Measurements from ENCODE around the gene TMEM63B.
A peak's percentile ranks its signal among the peaks of the same experiment; 100 is the strongest.
"Not testable (repeated sequence)": the region's sequence is repeated elsewhere in the genome, so short reads cannot be mapped to it uniquely, and the experiment has no call there.

The TMEM63B gene

DNA sequence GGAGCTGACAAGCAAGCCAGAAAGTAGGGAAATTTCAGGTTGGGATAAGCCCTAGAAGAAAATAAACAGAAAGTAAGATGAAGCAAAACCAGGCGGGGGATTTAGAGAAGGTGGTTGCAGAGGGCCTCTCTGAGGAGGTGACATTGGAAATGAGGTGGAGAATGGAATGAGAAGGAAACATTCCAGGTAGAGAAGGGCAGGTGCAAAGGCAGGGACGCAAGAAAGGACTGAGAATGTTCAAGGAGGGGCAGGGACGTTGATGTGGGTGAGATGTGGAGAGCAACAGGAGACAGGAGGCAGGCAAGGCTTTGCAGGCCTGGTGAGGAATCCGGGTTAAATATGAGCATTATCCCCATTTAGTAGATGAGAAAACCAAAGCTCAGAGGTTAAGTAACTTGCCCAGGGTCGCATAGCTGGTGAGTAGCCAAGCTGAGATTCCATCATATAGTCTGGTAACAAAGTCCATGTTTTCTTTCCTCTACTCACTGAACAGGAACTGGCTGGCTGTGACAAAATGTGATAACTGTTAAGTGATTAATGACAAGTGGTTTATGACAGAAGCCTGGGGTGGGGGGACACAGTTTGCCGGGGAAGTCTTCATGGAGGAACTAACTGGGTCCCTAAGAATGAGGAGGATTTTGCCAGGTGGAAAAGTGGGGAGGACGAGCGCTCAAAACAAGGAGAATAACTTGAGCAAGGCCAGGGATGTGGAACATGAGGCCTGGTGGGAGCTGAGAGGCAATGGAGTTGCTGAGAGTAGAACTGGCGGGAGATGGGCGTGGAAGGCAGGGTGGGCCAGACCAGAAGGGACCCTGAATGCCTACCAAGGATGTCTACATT, 32.7 kb upstream of the TMEM63B start:
- DNase-seq: no peak

DNA sequence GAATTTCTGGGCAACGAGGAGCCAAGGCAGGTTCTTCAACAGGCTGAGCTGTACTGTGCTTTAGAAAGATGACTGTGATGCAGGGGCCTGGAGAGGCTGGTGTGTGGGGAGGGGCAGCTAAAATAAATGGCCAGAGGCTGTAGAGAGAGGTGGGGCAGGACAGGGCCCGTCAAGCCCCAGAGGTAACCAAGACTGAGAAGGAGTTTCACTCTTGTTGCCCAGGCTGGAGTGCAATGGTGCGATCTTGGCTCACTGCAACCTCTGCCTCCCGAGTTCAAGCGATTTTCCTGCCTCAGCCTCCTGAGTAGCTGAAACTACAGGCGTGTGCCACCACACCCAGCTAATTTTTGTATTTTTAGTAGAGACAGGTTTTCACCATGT, 32.1 kb upstream of the TMEM63B start:
- not testable (repeated sequence) for DNase-seq

- DNase-seq: peak; percentile 77
Observed at GRCh38 chr6:44096612-44097011, 30.7 kb upstream of the TMEM63B start.

DNA sequence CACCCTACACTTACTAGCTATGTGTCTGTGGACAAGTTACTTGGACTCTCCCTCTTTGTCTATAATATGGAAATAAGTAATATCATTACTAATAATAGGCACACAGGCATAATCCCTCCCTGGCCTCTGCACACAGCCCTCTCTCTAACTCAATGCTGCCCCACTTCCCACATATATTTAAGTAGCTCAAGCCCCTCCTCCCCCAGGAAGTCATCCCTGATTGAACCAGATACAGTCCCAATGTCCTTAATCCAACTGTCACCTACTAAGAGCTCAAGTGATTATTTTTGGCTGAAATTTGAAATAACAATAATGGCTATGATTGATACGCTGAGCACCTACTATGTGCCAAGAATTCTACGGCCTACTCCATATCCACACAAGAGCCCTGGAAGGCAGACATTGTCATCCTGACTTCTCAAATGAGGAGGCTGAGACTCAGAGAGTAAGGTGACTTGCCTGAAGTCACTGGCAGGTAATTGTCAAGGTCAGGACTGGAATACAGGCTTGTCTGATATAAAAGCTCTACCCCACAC, 29.5 kb upstream of the TMEM63B start:
- DNase-seq: no peak

- no peak for DNase-seq
Observed at GRCh38 chr6:44099192-44099591, 28.2 kb upstream of the TMEM63B start.

DNA sequence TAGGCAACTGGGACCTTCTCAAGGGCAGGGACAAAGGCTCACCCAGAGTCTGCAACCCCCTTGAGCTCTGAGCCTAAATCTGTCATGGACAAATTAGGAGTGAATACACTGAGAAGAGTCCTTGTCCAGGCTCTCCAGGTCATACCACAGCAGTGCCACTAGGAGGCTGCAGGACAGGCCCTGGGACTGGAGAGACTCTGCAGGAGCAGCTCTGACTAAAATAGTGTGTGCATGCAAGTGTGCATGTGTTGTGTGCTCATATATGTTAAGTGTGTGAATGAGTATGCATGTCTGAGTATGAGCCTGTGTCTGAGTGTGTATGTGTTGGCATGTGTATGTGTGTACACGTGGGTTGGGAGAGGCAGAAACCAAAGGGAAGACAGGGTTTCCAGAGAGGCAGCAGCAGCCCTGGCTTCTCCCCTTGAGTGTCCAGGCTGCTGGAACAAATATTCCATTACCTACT, 27.2 kb upstream of the TMEM63B start:
- peak; percentile 9 for DNase-seq

GRCh38 chr6:44101832-44102231, 25.5 kb upstream of the TMEM63B start:
- DNase-seq: no peak

GRCh38 chr6:44102527-44102926, 24.8 kb upstream of the TMEM63B start:
- DNase-seq: no peak

DNA sequence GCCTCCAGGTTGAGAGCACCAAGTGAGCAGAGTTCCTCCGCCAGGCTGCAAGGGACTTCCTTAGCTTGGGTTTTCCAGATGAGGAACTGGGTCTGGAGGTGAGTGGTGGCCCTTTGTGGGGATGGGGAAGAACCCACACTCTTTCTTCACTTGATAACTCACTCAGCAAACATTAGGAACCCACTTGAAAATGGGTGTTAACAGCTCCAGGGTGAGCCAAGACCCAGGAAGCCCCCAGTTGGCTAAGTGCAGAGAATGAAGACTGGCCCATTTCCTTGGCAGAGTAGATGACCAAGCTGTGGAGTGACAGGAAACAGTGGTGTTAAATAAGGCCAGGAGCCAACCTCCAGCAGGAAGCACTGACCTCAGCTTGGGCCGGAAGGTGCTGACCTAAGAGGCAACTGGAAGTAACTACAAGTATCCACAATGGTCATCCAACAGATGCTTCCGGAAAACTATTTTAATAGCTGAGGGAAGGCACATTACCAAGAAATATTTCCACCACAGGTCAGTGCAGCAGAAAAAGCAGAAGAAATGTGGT, 22.8 kb upstream of the TMEM63B start:
- DNase-seq: no peak

GRCh38 chr6:44105146-44105545, 22.2 kb upstream of the TMEM63B start:
- no peak for DNase-seq

DNA sequence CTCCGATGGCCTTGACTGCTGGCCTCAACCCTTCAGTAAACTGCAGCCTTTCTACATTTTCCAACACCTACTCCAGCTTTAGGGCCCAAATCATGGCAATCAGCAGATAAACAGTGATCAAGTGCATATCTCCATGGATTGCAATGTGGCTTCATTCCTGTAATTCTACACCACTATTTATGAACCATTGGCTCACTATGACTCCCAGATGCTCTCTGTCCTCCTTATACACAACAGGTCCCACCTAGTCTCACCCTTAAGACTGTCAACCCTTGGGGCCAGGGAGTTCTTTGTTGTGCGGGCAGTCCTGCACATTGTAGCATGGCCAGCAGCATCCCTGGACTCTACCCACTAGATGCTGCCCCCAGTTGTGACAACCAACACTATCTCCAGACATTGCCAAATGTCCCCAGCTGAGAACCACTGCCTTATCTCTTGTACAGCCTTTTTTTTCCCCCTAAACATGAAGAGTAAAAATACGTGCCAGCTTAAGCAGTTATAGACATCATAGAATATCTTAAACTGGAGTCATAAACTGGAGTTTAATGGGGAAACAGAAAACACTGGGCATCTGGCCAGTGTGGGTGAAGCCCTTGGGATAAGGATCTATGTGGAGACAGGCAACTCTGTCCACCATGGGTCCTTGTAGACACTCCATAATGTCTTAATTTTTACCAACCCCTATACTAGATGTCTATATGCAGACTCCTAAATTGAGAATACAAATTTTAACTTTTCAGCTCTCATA, 21.2 kb upstream of the TMEM63B start:
- DNase-seq: no peak

DNA sequence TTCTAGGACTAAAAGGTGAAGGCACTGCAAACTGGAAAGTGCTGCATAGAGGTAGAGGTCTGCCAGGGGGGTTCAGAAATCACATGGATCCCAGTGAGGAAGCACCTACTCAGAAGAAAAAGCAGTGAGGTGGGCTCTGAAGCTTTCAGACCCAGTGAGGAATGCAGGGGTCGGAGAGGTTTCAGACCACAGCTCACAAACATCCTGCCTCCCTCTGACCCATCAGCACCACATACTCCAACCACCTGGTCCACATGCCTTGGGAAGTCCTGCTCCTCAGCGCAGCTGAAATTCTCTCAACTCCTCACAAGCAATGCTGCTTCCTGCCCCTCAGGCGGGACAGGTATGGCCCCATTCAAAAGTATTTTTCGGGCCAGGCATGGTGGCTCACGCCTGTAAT, 20.3 kb upstream of the TMEM63B start:
- no peak for DNase-seq

DNA sequence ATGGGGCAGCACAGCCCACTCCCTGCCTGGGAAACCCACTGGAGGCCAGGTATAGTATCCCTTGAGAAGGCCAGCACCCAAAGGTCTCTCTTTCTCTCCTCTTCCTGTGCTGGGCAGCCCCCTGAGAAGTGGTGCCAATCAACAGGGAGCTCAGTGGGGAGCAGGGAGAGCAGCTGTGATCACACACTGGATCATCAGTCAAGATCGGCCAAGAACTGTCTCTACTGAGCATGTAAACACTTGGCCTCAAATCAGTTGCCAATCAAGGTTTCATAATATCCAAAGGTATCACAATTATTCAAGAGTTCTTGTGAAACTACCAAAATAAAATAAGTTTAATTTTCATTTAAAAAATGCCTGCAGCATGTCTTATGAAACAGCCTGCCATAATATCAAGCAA, 18.9 kb upstream of the TMEM63B start:
- no peak for DNase-seq

- no peak for DNase-seq
Observed at GRCh38 chr6:44109212-44109611, 18.1 kb upstream of the TMEM63B start.

- DNase-seq: no peak
Observed at GRCh38 chr6:44110005-44110676, 17.2 kb upstream of the TMEM63B start.

- no peak for DNase-seq
Observed at GRCh38 chr6:44110966-44111365, 16.4 kb upstream of the TMEM63B start.

- DNase-seq: no peak
Observed at GRCh38 chr6:44111434-44112417, 15.6 kb upstream of the TMEM63B start.

GRCh38 chr6:44113414-44113813, 13.9 kb upstream of the TMEM63B start:
- DNase-seq: no peak

DNA sequence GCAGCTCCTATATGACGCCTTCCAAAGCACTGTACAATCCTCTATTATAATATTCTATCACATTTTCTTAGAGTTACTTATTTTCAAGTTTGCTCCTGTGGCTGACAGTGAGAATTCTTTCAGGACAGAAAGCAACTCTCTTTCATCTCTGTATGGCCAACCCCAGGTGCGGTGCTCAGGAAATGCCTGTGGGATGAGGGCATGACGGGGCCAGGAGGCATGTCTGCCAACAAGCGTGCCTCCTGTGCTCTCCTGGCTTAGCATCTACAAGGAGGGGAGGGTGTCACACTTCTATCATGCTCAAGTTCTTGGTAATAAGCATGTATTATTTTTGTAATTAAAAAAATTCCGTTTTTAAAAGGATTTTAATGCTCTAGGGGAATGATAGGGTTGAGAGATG, 11.5 kb upstream of the TMEM63B start:
- DNase-seq: no peak

DNA sequence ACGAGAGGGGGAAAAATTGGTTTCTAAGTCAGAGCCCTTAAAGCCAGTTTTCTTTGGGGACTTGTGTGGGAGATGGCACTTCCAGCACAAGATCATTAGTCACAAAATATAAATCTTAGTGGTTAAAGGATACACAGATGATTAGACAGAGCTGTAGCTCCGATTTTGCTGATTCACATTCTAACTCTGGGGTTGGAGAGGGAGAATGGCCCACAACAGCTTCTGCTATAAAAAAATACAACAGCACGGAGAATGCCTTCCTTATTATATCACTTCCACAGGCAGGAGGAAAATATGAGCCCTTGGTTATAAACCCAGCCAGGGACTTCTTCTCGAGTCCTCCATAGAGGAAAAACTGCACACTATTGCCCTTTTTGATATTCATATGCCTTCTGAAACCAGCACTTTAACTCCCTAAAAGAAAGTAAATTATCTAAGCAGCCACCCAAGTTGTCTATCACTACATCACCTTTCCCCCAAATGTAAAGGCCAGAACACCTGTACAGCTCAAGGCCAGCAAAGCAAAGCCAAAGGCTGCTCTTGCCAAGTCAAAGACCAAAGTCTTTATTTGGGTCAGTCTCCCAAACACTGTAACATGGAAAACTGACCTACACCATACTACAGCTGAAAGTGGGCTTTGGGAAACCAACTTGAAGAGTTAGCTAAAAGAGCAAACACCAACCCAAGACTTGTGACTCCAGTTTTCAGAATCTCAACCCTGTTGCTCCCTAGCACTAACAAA, 10.5 kb upstream of the TMEM63B start:
- DNase-seq: no peak

Measured in activated CD4-positive, alpha-beta T cell treated with anti-CD3 and anti-CD28 coated beads, Interleukin-2, amount 50 U/mL, for 1 hour (primary cell).